ENCODE data around the gene DBN1. TPM values are rescaled to one million over a fixed set of nuclear protein-coding genes. Genes with fewer than 3 reads are reported as not detected.

DBN1 gene
- total and polyA plus RNA-seq, 2 experiments from 2014 or later, result 106 to 290 TPM

DNA sequence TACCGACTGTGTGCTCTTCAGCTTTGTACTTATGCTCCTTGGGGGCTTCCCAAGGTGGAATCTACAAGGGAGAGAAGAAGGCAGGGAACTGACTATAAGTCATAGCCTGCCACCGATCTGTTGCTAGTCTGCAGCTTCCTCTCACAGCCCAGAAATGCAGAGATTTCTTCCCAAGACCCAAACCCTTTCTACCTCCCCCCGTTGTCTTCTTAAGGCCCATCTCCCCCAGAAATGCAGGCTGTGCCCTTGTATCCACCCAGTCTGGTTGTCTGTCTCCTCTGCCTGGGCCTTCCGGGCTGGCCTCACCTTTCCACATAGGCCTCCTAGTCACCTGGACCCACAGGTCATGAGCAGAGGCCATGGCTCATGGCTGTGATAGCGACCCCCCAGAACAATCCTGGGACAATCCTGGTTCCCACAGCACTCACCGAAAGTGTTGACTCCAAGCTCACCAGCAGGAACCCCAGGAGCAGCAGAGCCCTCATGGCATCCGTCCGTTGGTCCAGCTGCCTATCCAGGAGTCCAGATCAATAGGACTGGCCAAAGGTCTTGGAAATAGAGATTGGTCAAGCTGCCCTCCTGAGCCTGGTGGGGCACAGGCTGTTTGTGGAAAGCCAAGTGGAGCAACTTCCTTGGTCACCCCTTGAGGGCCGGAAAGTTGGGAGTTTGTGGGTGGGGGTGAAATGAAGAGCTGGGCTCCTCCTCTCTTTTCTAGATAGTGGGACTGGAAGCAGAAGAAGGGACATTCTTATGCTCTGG lies 64.2 kb downstream of the DBN1 start, which contains the start of gene F12 (continued):
- no peak for TF ChIP-seq STAT1 (IDR thresholded peaks at IDR 0.05; ENCODE audit: unreplicated experiment)
- TF ChIP-seq, protein P1, sequence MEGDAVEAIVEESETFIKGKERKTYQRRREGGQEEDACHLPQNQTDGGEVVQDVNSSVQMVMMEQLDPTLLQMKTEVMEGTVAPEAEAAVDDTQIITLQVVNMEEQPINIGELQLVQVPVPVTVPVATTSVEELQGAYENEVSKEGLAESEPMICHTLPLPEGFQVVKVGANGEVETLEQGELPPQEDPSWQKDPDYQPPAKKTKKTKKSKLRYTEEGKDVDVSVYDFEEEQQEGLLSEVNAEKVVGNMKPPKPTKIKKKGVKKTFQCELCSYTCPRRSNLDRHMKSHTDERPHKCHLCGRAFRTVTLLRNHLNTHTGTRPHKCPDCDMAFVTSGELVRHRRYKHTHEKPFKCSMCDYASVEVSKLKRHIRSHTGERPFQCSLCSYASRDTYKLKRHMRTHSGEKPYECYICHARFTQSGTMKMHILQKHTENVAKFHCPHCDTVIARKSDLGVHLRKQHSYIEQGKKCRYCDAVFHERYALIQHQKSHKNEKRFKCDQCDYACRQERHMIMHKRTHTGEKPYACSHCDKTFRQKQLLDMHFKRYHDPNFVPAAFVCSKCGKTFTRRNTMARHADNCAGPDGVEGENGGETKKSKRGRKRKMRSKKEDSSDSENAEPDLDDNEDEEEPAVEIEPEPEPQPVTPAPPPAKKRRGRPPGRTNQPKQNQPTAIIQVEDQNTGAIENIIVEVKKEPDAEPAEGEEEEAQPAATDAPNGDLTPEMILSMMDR (conservative IDR thresholded peaks at IDR 0.05; ENCODE audit: low read depth in 2 of 2), result no peak
- TF ChIP-seq JUNB (IDR thresholded peaks at IDR 0.05; ENCODE audit: unreplicated experiment), result no peak
- TF ChIP-seq EZH2phosphoT487 (IDR thresholded peaks at IDR 0.05; ENCODE audit: unreplicated experiment), result no peak
- no peak for TF ChIP-seq REST (IDR thresholded peaks at IDR 0.05; ENCODE audit: unreplicated experiment)

Other genes starting within 250 kb of the DBN1 start
- gene RAB24, start 169.9 kb downstream of the DBN1 start, total RNA-seq (2014; rRNA removed; shearing (Covaris generic)), result 24.8 and 27.1 TPM in 2 replicates
- 26.1 and 27.7 TPM in 2 replicates for gene RAB24, start 169.9 kb downstream of the DBN1 start, polyA plus RNA-seq (2016; fragmentation: Nextera tagmentation; extraction: Ambion mirVana)
- 271 and 328 TPM in 2 replicates for gene PRELID1, start 169.8 kb downstream of the DBN1 start, total RNA-seq (2014; rRNA removed; shearing (Covaris generic))
- 349 and 359 TPM in 2 replicates for gene PRELID1, start 169.8 kb downstream of the DBN1 start, polyA plus RNA-seq (2016; fragmentation: Nextera tagmentation; extraction: Ambion mirVana)
- gene MXD3, start 161.7 kb downstream of the DBN1 start, total RNA-seq (2014; rRNA removed; shearing (Covaris generic)), result 11.6 and 13.0 TPM in 2 replicates
- gene MXD3, start 161.7 kb downstream of the DBN1 start, polyA plus RNA-seq (2016; fragmentation: Nextera tagmentation; extraction: Ambion mirVana), result 8.4 and 9.9 TPM in 2 replicates
- 220 and 227 TPM in 2 replicates for gene LMAN2, start 122.0 kb downstream of the DBN1 start, total RNA-seq (2014; rRNA removed; shearing (Covaris generic))
- 145 and 153 TPM in 2 replicates for gene LMAN2, start 122.0 kb downstream of the DBN1 start, polyA plus RNA-seq (2016; fragmentation: Nextera tagmentation; extraction: Ambion mirVana)
- gene RGS14, start 115.7 kb downstream of the DBN1 start, total RNA-seq (2014; rRNA removed; shearing (Covaris generic)), result 37.9 and 39.3 TPM in 2 replicates
- gene RGS14, start 115.7 kb downstream of the DBN1 start, polyA plus RNA-seq (2016; fragmentation: Nextera tagmentation; extraction: Ambion mirVana), result 23.5 and 24.8 TPM in 2 replicates
- gene SLC34A1, start 89.2 kb downstream of the DBN1 start, total RNA-seq (2014; rRNA removed; shearing (Covaris generic)), result 0.31 TPM in 1 of 2 replicates, not detected in the other
- not detected in 2 replicates for gene SLC34A1, start 89.2 kb downstream of the DBN1 start, polyA plus RNA-seq (2016; fragmentation: Nextera tagmentation; extraction: Ambion mirVana)
- gene PFN3, start 73.0 kb downstream of the DBN1 start, total RNA-seq (2014; rRNA removed; shearing (Covaris generic)), result 1.9 TPM in 1 of 2 replicates, not detected in the other
- gene PFN3, start 73.0 kb downstream of the DBN1 start, polyA plus RNA-seq (2016; fragmentation: Nextera tagmentation; extraction: Ambion mirVana), result 2.0 and 3.1 TPM in 2 replicates
- 2.6 and 2.9 TPM in 2 replicates for gene F12, start 64.1 kb downstream of the DBN1 start, total RNA-seq (2014; rRNA removed; shearing (Covaris generic))
- gene F12, start 64.1 kb downstream of the DBN1 start, polyA plus RNA-seq (2016; fragmentation: Nextera tagmentation; extraction: Ambion mirVana), result 8.0 and 8.1 TPM in 2 replicates
- 37.2 and 56.8 TPM in 2 replicates for gene GRK6, start 47.0 kb downstream of the DBN1 start, total RNA-seq (2014; rRNA removed; shearing (Covaris generic))
- gene GRK6, start 47.0 kb downstream of the DBN1 start, polyA plus RNA-seq (2016; fragmentation: Nextera tagmentation; extraction: Ambion mirVana), result 13.0 and 18.7 TPM in 2 replicates
- gene PRR7, start 26.8 kb downstream of the DBN1 start, total RNA-seq (2014; rRNA removed; shearing (Covaris generic)), result 6.4 and 9.7 TPM in 2 replicates
- gene PRR7, start 26.8 kb downstream of the DBN1 start, polyA plus RNA-seq (2016; fragmentation: Nextera tagmentation; extraction: Ambion mirVana), result 7.6 and 7.7 TPM in 2 replicates
- 73.0 and 94.7 TPM in 2 replicates for gene PDLIM7, start 24.0 kb upstream of the DBN1 start, total RNA-seq (2014; rRNA removed; shearing (Covaris generic))
- 128 TPM in 2 replicates for gene PDLIM7, start 24.0 kb upstream of the DBN1 start, polyA plus RNA-seq (2016; fragmentation: Nextera tagmentation; extraction: Ambion mirVana)
- gene DOK3, start 36.2 kb upstream of the DBN1 start, total RNA-seq (2014; rRNA removed; shearing (Covaris generic)), result 4.9 and 11.1 TPM in 2 replicates
- gene DOK3, start 36.2 kb upstream of the DBN1 start, polyA plus RNA-seq (2016; fragmentation: Nextera tagmentation; extraction: Ambion mirVana), result 2.2 and 2.8 TPM in 2 replicates
- 115 and 139 TPM in 2 replicates for gene DDX41, start 43.3 kb upstream of the DBN1 start, total RNA-seq (2014; rRNA removed; shearing (Covaris generic))
- 67.1 and 73.4 TPM in 2 replicates for gene DDX41, start 43.3 kb upstream of the DBN1 start, polyA plus RNA-seq (2016; fragmentation: Nextera tagmentation; extraction: Ambion mirVana)
- 46.9 and 58.6 TPM in 2 replicates for gene FAM193B, start 80.9 kb upstream of the DBN1 start, total RNA-seq (2014; rRNA removed; shearing (Covaris generic))
- 44.4 and 46.1 TPM in 2 replicates for gene FAM193B, start 80.9 kb upstream of the DBN1 start, polyA plus RNA-seq (2016; fragmentation: Nextera tagmentation; extraction: Ambion mirVana)
- 130 and 142 TPM in 2 replicates for gene TMED9, start 118.6 kb upstream of the DBN1 start, total RNA-seq (2014; rRNA removed; shearing (Covaris generic))
- 74.4 and 77.2 TPM in 2 replicates for gene TMED9, start 118.6 kb upstream of the DBN1 start, polyA plus RNA-seq (2016; fragmentation: Nextera tagmentation; extraction: Ambion mirVana)
- gene B4GALT7, start 126.5 kb upstream of the DBN1 start, total RNA-seq (2014; rRNA removed; shearing (Covaris generic)), result 17.6 and 23.3 TPM in 2 replicates
- gene B4GALT7, start 126.5 kb upstream of the DBN1 start, polyA plus RNA-seq (2016; fragmentation: Nextera tagmentation; extraction: Ambion mirVana), result 10.0 and 10.4 TPM in 2 replicates